GM19397 (cell line): ENCODE results near the gene NSA2.
"Not testable (repeated sequence)": the region's sequence is repeated elsewhere in the genome, so short reads cannot be mapped to it uniquely, and the experiment has no call there.

Source experiments
- ATAC-seq: cut with Tn5 transposase; IDR thresholded peaks from one replicate; pipeline ENCODE4 v1.9.1; 2021; ENCODE audit warnings: mild to moderate bottlenecking, moderate library complexity; ENCODE audit not compliant: unreplicated experiment

Gene NSA2

DNA sequence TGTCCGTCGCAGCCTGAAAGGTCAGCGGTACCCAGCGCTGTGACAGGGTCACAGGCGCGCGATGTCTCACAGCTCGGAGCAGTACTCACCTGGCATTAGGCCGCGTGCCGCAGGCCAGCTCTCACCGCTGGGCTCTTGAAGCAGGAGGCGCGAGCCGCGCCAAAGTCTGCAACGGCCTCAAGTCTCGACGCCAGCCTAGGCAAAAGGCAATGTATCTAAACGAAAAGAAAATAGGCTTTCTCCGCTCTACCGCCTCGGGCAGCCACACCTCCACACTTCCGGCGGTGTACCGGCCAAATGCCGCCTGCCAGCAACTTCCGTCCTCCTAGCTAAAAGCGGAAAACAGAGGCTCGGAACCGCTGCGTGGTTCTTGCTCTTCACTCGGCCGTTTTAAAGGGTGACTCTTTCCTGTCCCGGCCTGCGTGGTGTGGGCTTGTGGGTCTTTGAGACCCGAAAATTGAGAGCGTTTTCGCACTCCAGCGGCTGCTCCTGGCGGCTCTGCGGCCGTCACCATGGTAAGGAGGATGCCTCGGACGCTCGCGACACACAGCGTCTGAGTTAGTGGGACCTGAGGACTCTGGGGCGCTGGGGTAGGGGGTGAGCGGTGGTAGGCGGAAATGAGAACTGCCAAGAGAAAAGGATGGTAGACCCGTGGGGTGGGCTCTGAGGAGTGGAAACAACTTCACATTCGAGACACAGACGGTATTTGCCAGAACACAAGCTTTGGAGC is at the start of gene NSA2, which contains the start of gene GFM2:
TSS of gene NSA2 (plus strand) at position 401 of the 730 bp plus-strand sequence. CDS start at position 513, 112 bp downstream.
TSS of gene GFM2 (minus strand) at position 269 of the 730 bp plus-strand sequence. CDS start 3,375 bp downstream, outside the sequence.
- ATAC-seq, result peak; percentile 89

DNA sequence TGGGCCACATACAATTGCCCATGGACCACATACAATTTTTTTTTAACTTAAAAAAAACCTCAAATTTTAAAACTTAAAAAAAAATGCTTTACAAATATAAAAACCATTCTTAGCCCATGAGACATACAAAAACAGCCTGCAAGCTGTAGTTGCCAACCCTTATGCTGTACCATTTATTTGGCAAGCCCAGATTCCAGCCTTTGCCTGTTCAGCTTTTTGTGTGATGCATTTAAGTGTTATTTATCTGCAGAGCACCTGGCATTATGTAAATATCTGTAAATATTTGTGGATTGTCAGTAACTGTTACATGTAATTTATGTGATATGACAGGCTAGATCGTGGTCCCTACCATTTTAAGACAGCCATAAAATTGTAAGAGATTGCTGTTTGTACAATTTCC is 49.5 kb upstream of the NSA2 start:
- no peak for ATAC-seq

DNA sequence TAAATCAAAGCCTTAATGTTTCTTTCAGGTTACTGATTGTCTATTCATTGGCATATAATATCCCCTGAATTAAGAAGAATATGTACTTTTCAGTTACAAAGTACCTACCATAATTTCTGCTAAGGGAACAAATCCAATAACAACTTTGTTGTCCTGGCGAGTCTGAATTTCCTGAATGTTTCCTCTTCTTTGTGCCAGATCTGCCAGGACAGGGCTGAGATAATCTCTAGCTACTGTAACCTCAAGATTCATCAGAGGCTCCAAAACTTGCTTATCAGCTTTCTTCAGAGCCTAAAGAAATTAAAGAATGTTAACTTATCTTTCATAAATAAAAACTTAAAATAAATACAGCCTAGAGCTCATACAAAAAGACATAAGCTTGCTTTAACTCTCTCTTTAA is 44.8 kb upstream of the NSA2 start:
- no peak for ATAC-seq

DNA sequence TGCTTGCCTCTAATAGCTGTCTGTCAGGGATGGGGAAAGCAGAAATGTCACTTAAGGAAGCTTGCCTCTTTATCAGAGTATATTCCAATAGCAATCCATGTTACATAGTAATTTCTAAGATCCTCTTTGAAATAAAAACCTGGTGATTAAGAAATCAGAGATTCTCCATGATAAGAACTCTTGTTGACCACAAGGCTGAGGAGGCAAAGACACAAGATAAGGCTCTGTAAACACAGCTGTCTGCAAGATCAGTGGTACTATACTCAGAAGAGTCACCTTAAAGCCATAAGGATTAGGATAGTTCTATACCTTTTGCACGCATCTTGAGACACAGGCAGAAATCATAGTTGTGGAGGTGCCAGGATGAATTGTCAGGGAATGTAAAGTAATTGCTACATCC is 41.7 kb upstream of the NSA2 start:
- no peak for ATAC-seq

DNA sequence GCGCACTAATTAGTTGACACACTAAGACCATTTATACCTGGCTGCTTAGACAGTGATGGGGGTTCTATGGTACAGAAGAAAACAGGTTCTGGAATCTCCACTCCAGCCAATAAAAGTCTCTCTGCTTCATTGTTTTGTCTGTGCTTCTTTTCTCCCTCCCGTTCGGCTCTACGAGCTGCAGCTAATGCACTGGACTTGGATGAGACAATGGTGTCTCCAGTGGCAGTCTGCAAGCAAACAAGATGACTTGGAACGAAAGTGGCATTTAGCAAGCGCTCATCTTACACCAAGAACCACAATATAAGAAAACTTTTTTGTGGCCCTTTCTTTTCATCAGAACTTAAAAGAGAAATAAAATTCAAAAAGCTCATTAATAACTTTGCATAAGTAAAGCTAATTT is 30.3 kb upstream of the NSA2 start:
- ATAC-seq, result no peak

DNA sequence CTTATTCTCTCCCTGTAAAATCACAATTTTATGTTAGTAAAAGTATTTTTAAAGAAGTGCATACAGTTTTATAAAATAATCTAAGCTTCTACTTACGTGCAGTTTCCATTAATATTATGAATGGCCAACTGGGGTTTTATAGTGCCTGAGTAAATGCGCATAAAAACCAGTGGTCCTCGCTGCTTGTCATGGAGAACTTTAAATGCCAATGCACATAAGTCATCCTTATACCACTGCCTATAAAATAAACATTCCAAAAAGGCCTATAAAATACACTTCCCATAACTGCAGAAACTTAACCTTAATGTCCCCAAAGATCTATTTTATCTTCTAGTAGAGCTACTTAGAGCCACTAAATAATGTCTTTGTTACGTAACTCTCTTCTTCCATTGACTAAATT is 28.6 kb upstream of the NSA2 start:
- no peak for ATAC-seq

DNA sequence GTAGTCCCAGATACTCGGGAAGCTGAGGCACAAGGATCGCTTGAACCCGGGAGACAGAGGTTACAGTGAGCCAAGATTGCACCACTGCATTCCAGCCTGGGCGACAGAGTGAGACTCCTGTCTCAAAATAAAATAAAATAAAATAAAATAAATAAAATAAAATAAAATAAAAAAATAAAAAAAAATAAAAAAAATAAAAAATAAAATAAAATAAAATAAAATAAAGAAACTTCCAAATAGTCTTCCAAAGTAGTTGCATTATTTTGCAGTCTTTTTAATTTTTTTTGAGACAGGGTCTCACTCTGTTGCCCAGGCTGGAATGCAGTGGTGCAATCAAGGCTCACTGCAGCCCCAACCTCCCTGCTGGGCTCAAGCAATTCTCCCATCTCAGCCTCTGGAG is 18.3 kb upstream of the NSA2 start:
- not testable (repeated sequence) for ATAC-seq

DNA sequence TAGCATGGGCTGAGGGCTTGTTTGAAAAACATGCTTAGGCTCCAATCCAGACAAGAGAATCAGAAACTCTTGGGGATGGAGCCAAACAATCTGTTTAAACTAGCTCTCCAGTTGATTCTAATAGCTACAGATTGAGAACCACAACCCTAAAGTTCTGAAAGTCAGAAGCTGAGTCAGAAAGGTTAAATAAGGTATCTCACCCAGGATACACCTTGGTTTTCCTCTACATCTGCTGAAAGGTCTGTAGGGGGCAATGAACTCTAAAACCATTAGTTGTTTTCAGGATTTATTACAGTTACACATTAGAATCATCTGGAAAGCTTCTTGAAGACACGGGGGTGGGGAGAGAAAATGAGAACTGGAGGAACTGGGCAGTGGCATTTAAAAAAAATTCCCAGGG is 5.8 kb upstream of the NSA2 start:
- ATAC-seq, result no peak

DNA sequence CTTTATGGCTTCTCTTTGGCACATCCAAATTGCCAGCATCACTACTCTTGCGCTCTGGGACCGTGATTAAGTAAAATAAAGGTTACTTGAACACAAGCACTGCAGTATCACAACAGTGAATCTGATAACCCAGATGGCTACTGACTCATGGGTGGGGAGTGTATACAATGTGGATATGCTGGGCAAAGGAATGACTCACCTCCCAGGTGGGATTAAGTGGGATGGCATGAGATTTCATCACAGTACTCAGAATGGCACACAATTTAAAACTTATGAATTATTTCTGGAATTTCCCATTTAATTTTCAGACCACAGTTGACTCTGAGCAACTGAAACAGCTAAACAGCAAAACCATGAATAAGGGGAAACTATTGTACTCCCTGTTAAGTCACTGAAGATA is 4.5 kb upstream of the NSA2 start:
- no peak for ATAC-seq

DNA sequence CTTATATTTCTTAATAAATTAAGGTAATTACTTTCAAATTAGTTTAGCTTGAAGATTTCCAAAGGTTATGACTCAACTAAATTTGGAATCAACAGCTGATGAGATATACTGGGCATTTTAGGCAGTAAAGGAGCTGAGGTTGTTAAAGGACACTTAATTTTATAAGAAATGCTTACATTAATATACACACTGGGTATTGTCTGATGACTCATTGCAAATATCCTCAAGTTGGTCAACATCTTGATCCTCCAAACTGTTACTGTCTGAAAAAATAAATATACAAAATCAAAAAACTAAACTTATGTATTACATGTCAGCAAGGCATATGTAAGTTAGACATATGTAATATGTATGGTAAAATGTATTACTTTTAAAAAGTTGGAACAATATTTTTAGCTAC is 3.5 kb upstream of the NSA2 start:
- no peak for ATAC-seq

DNA sequence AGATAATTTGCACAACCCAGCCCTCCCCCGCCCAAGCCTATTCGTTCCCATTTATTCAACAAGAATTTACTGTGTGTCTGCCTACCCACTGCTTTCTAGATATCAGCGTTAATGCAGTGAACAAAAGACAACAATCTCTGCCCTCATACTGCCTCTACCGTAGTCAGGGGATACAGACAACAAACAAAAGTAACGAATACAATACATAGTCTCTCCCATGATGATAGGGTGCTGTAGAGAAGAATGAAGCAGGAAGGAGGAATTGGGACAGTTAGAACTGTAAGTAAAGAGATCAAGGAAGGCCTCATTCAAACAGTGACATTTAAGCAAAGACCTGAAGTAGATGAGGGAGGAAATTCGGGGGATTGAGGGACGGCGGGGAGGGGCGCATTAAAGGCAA is 1.8 kb upstream of the NSA2 start:
- ATAC-seq, result no peak

DNA sequence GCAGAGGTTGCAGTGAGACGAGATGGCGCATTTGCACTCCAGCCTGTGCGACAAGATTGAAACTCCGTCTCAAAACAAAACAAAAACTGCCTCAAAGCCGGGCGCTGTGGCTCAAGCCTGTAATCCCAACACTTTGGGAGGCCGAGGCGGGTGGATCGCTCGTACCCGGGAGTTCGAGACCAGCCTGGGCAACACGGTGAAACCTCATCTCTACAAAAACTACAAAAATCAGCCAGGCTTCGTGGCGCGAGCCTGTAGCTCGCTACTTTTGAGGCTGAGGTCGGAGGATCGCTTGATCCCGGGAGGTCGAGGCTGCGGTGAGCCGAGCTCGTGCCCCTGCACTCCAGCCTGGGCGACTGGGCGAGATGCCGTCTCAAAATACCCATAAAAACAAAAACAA is 1.1 kb upstream of the NSA2 start:
- no peak for ATAC-seq

DNA sequence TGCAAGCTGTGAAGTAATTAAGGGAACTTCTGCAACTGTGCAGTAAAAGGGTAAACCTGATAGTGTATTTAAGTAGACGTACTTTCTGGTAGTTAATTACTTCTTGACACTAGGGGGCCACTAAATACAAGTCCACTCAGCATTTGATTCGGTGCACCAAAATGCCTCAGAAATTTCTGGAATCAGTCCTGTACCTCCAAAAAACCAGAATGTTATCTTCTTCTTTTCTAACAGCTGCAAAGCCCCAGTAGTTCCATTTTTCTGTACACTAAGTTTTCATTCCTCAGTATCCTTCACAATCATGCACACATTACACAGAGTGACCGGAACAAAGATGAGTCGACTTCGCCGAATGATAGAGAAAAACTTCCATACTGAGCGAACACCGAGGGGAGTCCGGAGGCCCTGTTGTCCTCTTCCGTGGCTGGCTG is 616 bp upstream of the NSA2 start:
- ATAC-seq, result peak; percentile 26

DNA sequence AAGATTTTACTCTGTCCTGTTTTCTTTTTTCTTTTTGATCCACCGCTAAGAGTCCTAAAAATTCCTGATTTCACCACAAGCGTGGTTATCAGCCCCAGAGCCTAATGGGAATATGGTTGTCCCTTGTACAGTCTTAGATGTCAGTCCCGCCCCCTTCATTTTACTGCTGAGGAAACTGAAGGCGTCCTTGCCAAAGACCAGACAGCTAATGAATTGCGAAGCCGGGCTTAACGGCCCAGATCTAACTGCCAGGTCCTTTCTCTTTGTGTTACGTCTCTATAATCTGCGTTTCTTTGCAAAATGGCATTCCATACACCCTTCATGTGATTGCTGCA is 497 bp downstream of the NSA2 start:
- ATAC-seq, result peak; percentile 26

DNA sequence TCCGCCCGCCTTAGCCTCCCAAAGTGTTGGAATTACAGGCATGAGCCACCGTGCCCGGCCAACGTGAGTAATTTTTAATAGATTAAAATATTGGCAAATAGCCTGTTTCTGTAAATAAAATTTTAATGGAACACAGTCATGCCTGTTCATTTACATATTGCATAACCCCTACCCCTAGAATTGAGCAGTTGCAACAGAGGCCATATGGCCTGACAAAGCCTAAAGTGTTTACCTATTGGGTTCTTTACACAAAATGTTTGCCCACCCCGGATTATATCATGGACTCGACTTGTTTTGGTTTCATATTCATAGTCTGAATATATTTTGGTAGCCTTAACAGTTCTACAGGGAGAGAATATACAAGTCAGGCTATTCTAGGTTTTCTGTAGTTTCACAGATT is 5.3 kb downstream of the NSA2 start:
- no peak for ATAC-seq

DNA sequence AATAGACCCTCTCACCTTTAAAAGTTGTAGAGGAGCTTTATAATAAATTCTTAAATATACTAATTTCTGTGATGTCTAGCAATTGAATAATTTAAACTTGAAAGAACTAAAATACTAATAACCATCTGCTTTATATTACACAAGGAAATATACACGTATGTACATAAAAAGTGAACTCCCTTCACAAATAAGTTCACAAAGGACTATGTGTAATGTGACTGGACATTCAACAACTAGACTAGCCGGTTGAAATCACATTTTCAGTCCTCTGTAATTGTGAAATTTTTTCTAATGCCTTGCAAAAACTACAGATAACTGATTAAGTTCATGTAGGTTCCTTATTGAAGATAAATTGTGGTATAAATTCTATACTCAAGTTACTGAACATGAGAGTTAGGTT is 11.6 kb downstream of the NSA2 start:
- no peak for ATAC-seq

DNA sequence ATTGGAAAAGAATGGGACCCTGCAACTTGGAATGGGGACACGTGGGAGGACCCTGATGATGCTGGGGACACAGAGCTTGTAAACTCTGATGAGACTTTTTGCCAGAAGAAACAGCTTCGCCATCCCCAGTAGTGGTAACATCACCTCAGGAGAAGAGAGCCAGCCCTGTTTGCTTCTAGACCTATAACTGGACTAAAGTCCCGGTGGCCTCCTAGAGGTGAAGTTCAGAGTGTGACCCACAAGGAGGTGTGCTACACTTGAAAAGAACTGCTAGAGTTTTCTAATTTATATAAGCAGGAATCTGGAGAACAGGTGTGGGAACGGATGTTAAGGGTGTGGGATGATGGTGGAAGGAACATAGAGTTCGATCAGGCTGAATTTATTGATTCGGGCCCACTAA is 19.8 kb downstream of the NSA2 start:
- ATAC-seq, result no peak

DNA sequence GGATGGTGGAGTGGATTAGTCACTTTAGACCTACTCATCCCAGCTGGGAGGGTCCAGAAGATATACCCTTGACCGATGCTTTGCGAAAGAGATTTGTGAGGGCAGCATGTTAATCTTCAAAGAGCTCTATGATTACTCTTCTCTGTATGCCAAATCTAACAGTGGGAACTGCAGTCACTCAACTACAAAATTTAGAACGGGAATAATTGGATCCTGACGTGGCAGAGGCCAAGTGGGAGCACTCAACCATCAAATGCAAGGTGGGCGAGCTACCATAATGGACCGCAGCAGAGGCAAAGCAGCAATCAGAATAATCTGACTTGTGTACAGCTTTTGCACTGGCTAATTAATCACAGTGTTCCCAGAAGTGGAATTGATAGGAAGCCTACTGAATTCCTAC is 20.4 kb downstream of the NSA2 start:
- no peak for ATAC-seq

DNA sequence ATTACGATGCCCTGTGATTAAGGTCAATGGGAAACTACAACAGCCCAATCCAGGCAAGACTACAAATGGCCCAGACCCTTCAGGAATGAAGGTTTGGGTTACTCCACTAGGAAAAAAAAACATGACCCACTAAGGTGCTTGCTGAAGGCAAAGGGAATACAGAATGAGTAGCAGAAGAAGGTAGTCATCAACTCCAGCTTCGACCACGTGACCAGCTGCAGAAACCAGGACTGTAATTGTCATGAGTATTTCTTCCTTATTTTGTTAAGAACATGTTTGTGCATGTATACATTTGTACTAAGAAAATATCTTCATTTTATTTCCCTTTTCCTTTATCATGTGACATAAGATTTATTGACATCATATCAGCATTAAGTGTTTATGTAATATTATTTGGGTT is 24.6 kb downstream of the NSA2 start:
- not testable (repeated sequence) for ATAC-seq

DNA sequence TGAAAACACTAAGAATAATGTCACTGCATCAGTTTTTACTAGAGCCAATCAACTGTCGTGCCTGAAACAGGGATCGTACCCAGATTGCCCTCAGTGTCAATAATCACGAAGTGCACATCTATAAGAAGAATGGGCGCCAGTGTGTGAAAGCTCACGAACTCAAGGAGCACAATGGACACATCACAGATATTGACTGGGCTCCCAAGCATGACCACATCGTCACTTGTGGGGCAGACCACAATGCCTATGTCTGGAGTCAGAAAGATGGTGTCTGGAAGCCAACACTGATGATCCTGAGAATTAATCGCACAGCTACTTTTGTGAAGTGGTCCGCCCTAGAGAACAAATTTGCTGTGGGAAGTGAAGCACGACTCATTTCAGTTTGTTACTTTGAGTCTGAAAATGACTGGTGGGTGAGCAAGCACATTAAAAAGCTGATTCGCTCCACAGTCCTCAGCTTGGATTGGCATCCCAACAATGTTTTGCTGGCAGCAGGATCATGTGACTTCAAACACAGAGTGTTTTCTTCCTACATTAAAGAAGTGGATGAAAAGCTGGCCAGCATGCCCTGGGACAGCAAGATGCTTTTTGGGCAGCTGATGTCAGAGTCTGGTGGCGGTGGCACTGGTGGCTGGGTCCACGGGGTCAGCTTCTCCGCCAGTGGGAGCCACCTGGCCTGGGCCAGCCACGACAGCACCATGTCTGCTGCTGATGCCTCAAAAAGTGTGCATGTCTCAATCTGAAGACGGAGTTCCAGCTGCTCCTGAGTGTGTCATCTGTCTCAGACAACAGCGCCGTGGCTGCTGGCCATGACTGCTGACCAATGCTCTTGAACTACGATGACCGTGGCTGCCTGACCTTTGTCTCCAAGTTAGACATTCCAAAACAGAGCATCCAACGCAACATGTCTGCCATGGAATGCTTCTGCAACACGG is 32.2 kb downstream of the NSA2 start:
- ATAC-seq, result no peak

DNA sequence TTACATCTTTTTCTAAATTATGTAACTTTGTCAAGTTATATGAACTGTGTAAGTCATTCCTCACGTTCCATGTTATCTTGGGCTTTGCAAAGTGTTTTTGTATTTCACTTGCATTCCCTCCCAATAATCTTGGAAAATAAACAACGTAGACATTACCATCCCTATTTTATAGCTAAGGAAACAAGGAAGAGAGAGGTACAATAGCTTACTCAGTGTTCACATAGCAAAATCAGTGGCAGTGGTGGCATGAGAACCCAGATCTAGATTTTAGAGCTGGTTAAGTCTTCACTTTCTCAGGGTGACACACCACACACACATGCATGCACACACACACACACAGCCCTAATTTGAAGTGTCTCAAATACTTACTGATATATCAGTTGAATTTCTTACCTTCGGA is 34.1 kb downstream of the NSA2 start:
- ATAC-seq, result no peak

DNA sequence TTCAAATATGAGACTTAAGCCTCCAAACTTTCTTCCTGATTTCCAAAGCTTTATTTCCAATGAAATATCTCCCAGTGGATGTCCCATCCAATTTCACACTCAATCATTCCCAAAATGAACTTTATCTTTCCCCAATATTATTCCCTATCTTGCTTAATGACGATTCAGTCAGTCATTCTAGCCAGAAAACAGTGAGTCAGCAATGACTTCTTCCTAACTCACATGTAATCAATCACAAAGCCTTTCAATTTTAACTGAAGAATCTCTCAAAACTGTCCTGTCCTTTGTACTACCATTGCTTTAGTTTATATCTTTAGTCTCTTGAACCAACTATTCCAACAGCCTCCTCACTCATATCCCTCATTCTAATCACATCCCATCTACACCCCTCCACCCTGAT is 34.9 kb downstream of the NSA2 start:
- ATAC-seq, result no peak
